Neural crest cell (in vitro differentiated cells): ENCODE data around the gene SYNE3. TPM values are rescaled to one million over a fixed set of nuclear protein-coding genes. Genes with fewer than 3 reads are reported as not detected.

Experiments
- DNase-seq: peaks from one replicate; pipeline ENCODE4 v3.0.0; 2021; ENCODE audit warnings: low read depth, mixed read lengths, low spot score
- H3K27ac Mint-ChIP-seq: one replicate; pipeline ENCODE4 v1.8.0; 2021; ENCODE audit warnings: mild to moderate bottlenecking, mixed read lengths; ENCODE audit not compliant: unreplicated experiment
- H3K27me3 Mint-ChIP-seq: 2 replicates; pipeline ENCODE4 v1.8.0; 2021; ENCODE audit warnings: low read depth, mild to moderate bottlenecking, mixed read lengths
- H3K36me3 Mint-ChIP-seq: 2 replicates; pipeline ENCODE4 v1.8.0; 2021; ENCODE audit warnings: low read depth, mild to moderate bottlenecking, mixed read lengths
- H3K4me1 Mint-ChIP-seq: 2 replicates; pipeline ENCODE4 v1.8.0; 2021; ENCODE audit warnings: mixed read lengths
- H3K4me3 Mint-ChIP-seq: one replicate; pipeline ENCODE4 v1.8.0; 2021; ENCODE audit warnings: mild to moderate bottlenecking, mixed read lengths
- H3K9me3 Mint-ChIP-seq: 2 replicates; pipeline ENCODE4 v1.8.0; 2021; ENCODE audit warnings: mixed read lengths
- total RNA-seq: library from RNA; stranded (reverse); gene quantifications from 2 replicates; pipeline ENCODE4 v1.2.1, GENCODE V29; 2021
- TF ChIP-seq, protein P1 (sequence below): fragments of 200-600 bp; sonication (generic); conservative IDR thresholded peaks from 2 replicates; pipeline ENCODE4 v1.5.0; 2021; ENCODE audit warnings: antibody characterized with exemption, mild to moderate bottlenecking

The SYNE3 gene
- total RNA-seq, 1 donor from 2014 or later = 0.82 TPM

DNA sequence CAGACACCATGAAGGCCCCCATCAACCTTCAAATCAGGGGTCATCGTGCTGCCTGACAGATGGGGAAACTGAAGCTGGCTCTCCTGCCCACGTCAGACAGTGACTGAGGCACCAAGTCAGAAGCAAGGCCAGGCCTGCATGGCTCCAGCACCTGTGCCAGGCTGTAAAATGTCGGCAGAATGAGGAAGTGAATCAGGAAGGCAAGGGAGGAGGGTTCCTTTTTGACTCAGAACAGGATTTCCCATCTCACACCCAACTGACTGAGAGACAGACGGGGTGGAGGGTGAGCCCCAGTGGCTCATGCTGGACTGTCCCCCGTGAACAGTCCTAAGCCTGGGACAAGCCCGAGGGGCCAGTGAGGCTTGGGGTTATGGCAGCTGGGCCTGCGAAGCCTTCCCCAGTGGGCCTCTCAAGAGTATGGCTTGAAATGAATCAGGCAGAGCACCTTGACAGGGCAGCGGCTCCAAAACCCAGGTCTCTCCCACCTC, 20.9 kb downstream of the SYNE3 start:
- TF ChIP-seq, protein P1, sequence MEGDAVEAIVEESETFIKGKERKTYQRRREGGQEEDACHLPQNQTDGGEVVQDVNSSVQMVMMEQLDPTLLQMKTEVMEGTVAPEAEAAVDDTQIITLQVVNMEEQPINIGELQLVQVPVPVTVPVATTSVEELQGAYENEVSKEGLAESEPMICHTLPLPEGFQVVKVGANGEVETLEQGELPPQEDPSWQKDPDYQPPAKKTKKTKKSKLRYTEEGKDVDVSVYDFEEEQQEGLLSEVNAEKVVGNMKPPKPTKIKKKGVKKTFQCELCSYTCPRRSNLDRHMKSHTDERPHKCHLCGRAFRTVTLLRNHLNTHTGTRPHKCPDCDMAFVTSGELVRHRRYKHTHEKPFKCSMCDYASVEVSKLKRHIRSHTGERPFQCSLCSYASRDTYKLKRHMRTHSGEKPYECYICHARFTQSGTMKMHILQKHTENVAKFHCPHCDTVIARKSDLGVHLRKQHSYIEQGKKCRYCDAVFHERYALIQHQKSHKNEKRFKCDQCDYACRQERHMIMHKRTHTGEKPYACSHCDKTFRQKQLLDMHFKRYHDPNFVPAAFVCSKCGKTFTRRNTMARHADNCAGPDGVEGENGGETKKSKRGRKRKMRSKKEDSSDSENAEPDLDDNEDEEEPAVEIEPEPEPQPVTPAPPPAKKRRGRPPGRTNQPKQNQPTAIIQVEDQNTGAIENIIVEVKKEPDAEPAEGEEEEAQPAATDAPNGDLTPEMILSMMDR = no peak
- no peak for DNase-seq
- Mint-ChIP-seq H3K27me3 (no peaks in the 10 kb centered on the region), H3K4me1 (peaks cover 7% of the 10 kb centered on the region), H3K36me3 (no peaks in the 10 kb centered on the region), H3K4me3 (no peak overlapping the region), H3K27ac (no peak overlapping the region), H3K9me3 (peaks cover 10% of the 10 kb centered on the region)

DNA sequence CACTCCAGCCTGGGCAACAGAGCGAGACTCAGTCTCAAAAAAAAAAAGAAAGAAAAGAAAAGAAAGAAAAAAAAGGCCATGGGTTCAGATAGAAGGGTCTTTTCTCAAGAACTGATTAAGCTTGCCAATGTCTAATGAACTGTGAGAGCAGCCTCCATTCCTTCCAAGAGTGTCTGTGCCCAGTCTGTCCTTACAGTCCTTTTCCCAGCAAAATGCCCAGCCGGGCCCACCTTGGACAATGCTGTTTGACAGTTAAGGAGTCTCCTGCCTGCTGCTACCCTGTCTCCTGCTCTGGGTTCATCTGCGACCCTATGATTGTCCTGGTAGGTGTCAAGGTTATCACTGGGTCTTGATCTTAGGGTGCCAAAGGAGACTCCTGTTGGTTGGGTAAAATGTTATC, 21.4 kb downstream of the SYNE3 start:
- Mint-ChIP-seq H3K4me1 (peaks cover 5% of the 10 kb centered on the region), H3K4me3 (no peak overlapping the region), H3K36me3 (no peaks in the 10 kb centered on the region), H3K27ac (no peak overlapping the region), H3K9me3 (peaks cover 10% of the 10 kb centered on the region), H3K27me3 (no peaks in the 10 kb centered on the region)
- TF ChIP-seq, protein P1 = no peak
- no peak for DNase-seq

DNA sequence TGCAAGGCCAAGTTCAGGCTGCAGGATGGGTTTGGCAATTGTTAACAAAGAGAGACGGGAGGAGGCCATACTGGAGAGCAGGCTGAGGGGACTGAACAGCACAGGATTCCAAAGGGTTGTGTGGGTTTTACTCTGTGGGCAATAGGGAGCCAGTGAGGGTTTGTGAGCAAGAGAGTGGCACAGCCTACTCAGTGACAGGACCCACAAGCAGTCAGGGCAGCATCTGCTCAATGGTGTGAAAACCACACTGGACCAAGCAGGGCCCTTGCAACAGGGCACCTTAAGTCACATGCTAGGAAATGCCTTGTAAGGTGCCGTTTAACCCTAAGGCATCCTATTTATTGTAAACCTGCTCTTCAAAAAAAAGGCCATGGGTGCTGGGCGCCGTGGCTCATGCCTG, 22.0 kb downstream of the SYNE3 start:
- no peaks in the 10 kb centered on the region for H3K36me3 Mint-ChIP-seq
- no peak overlapping the region for H3K4me3 Mint-ChIP-seq
- H3K4me1 Mint-ChIP-seq = peaks cover 5% of the 10 kb centered on the region
- H3K9me3 Mint-ChIP-seq = peaks cover 10% of the 10 kb centered on the region
- no peak overlapping the region for H3K27ac Mint-ChIP-seq
- TF ChIP-seq, protein P1 = no peak
- H3K27me3 Mint-ChIP-seq = no peaks in the 10 kb centered on the region
- no peak for DNase-seq

DNA sequence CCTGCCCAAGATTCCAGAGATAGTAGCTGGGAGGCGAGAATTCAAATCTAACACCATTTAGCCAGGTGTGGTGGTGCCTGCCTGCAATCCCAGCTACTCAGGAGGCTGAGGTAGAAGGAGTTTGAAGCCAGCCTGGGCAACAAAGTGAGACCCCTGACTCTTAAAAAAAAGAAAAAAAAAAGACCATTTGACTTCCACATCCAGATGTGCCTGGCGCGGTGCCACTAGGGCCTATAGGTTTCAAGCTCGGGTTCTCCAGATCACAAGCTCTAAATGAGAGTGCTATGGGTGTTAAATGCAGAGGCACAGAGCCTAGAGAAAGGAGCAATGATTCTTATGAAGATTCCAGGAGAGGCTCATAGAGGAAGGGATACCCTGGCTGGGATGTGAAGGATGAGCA, 22.5 kb downstream of the SYNE3 start:
- H3K4me1 Mint-ChIP-seq = peaks cover 5% of the 10 kb centered on the region

DNA sequence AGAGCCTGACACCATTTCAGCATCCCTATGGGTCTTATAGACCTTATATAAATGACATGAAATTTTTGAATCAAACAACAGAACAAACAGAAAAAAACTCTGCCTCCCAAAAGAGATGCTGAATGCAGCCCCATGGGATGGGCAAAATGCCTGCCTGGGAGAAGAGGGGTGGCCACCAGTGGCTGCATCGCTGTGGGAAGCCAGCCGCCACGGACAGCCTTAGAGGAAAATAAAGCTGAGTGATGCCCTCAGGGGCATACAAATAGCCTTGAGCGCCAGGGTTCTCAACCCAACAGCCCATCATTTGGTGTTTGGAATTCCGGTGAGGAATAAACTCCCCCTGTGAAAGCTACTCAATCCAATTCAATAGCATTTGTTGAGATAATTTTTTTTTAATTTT, 22.9 kb downstream of the SYNE3 start:
- TF ChIP-seq, protein P1 = no peak
- no peak for DNase-seq
- H3K27ac Mint-ChIP-seq = no peak overlapping the region
- H3K27me3 Mint-ChIP-seq = no peaks in the 10 kb centered on the region
- peaks cover 5% of the 10 kb centered on the region for H3K4me1 Mint-ChIP-seq
- H3K36me3 Mint-ChIP-seq = no peaks in the 10 kb centered on the region
- H3K4me3 Mint-ChIP-seq = no peak overlapping the region
- H3K9me3 Mint-ChIP-seq = peaks cover 10% of the 10 kb centered on the region

More for the DNA sequence above, 22.5 kb downstream of the SYNE3 start:
- Mint-ChIP-seq H3K9me3 (peaks cover 10% of the 10 kb centered on the region), H3K27ac (no peak overlapping the region), H3K27me3 (no peaks in the 10 kb centered on the region), H3K4me3 (no peak overlapping the region), H3K36me3 (no peaks in the 10 kb centered on the region)
- TF ChIP-seq, protein P1 = no peak
- DNase-seq = no peak
